ENCODE results near the gene GNAI3.
A peak's percentile ranks its signal among the peaks of the same experiment; 100 is the strongest.

GNAI3 gene

GRCh38 chr1:109546311-109547109, 1.9 kb upstream of the GNAI3 start:
- DNase-seq, result peak; percentile 94

GRCh38 chr1:109547463-109548320, 723 bp upstream of the GNAI3 start:
- no peak for DNase-seq

GRCh38 chr1:109556563-109556962, 8.1 kb downstream of the GNAI3 start:
- DNase-seq, result no peak

GRCh38 chr1:109557520-109557919, 9.1 kb downstream of the GNAI3 start:
- DNase-seq, result no peak

- no peak for DNase-seq
Observed at GRCh38 chr1:109559995-109560394, 11.6 kb downstream of the GNAI3 start.

- DNase-seq, result no peak
Observed at GRCh38 chr1:109564194-109564878, 15.9 kb downstream of the GNAI3 start.

GRCh38 chr1:109565241-109565640, 16.8 kb downstream of the GNAI3 start:
- no peak for DNase-seq

GRCh38 chr1:109566982-109567381, 18.6 kb downstream of the GNAI3 start:
- DNase-seq, result no peak

- DNase-seq, result no peak
Observed at GRCh38 chr1:109567877-109568672, 19.7 kb downstream of the GNAI3 start.

- DNase-seq, result no peak
Observed at GRCh38 chr1:109569323-109569722, 20.9 kb downstream of the GNAI3 start.

GRCh38 chr1:109570414-109570813, 22.0 kb downstream of the GNAI3 start:
- no peak for DNase-seq

GRCh38 chr1:109573785-109574184, 25.4 kb downstream of the GNAI3 start:
- no peak for DNase-seq

GRCh38 chr1:109578947-109579443, 30.6 kb downstream of the GNAI3 start:
- no peak for DNase-seq

GRCh38 chr1:109579491-109579890, 31.1 kb downstream of the GNAI3 start:
- no peak for DNase-seq

GRCh38 chr1:109582021-109582420, 33.6 kb downstream of the GNAI3 start:
- no peak for DNase-seq

- DNase-seq, result no peak
Observed at GRCh38 chr1:109584766-109585165, 36.4 kb downstream of the GNAI3 start.

- DNase-seq, result no peak
Observed at GRCh38 chr1:109586055-109586454, 37.6 kb downstream of the GNAI3 start.

- DNase-seq, result no peak
Observed at GRCh38 chr1:109589177-109589576, 40.8 kb downstream of the GNAI3 start.

GRCh38 chr1:109589679-109590078, 41.3 kb downstream of the GNAI3 start:
- no peak for DNase-seq

- DNase-seq, result no peak
Observed at GRCh38 chr1:109592916-109593315, 44.5 kb downstream of the GNAI3 start.

GRCh38 chr1:109595531-109595930, 47.1 kb downstream of the GNAI3 start:
- DNase-seq, result no peak

GRCh38 chr1:109598156-109598555, 49.7 kb downstream of the GNAI3 start:
- no peak for DNase-seq
